HAP-1 (cell line): Measurements from ENCODE around the gene PRICKLE4.

Experiments used
- DNase-seq, 2 experiments: peaks; one replicate each; pipeline ENCODE4 v3.0.0-alpha.2; 2016 to 2020; ENCODE audit warnings: low spot score in 2 of 2
- H3K27me3 ChIP-seq: fragments of 250-450 bp; sonication (Bioruptor Pico); 2 replicates; pipeline ENCODE4 v1.5.1; 2020; ENCODE audit warnings: low read depth, mild to moderate bottlenecking, moderate library complexity
- H3K36me3 ChIP-seq: fragments of 250-450 bp; sonication (Bioruptor Pico); replicated peaks from 2 replicates; pipeline ENCODE4 v1.5.1; 2020; ENCODE audit warnings: mild to moderate bottlenecking
- H3K4me1 ChIP-seq: fragments of 250-450 bp; sonication (Bioruptor Pico); 2 replicates; pipeline ENCODE4 v1.5.1; 2020; ENCODE audit warnings: mild to moderate bottlenecking
- H3K4me3 ChIP-seq: fragments of 250-450 bp; sonication (Bioruptor Pico); 2 replicates; pipeline ENCODE4 v1.5.1; 2020; ENCODE audit warnings: mild to moderate bottlenecking, moderate library complexity
- H3K9me3 ChIP-seq: fragments of 250-450 bp; sonication (Bioruptor Pico); 2 replicates; pipeline ENCODE4 v1.5.1; 2020; ENCODE audit warnings: mild to moderate bottlenecking, moderate library complexity
- in situ Hi-C: fragments of 300-500 bp; cut with MboI; formaldehyde crosslinking; loops from 3 replicates; pipeline ENCODE4 v1.14.3; 2020; ENCODE audit warnings: low sequenced_read_pairs, inconsistent platforms, mixed read lengths

PRICKLE4 gene

GRCh38 chr6:41785689-41786450 is 5.3 kb downstream of the PRICKLE4 start:
- peak overlapping the region; percentile 94 for H3K4me3 ChIP-seq
- no peak for DNase-seq
- in situ Hi-C loops, result loop anchor here (5.0 kb wide), 1 partner anchor 136 kb away; the partner anchor contains the start of genes BYSL and MED20
- H3K27me3 ChIP-seq, result no peaks in the 10 kb centered on the region
- H3K4me1 ChIP-seq, result peaks cover 9% of the 10 kb centered on the region
- H3K9me3 ChIP-seq, result no peaks in the 10 kb centered on the region
- peaks cover 26% of the 10 kb centered on the region for H3K36me3 ChIP-seq

- H3K27me3 ChIP-seq, result no peaks in the 10 kb centered on the region
- no peaks in the 10 kb centered on the region for H3K9me3 ChIP-seq
- H3K4me1 ChIP-seq, result peaks cover 3% of the 10 kb centered on the region
- peaks cover 34% of the 10 kb centered on the region for H3K36me3 ChIP-seq
- peak; percentile 60 to 92 for DNase-seq
- peak overlapping the region; percentile 94 for H3K4me3 ChIP-seq
- in situ Hi-C loops, result loop anchor here (5.0 kb wide), 1 partner anchor 136 kb away; the partner anchor contains the start of genes BYSL and MED20
Measured at GRCh38 chr6:41786451-41787218, 6.1 kb downstream of the PRICKLE4 start.

- peak; percentile 80 to 96 for DNase-seq
- Histone ChIP-seq H3K4me1 (peaks cover 3% of the 10 kb centered on the region), H3K4me3 (peak within 1 kb of the TSS; percentile 94), H3K9me3 (no peaks in the 10 kb centered on the region), H3K27me3 (no peaks in the 10 kb centered on the region), H3K36me3 (peaks cover 41% of the 10 kb centered on the region)
- in situ Hi-C loops, result loop anchor here (5.0 kb wide), 1 partner anchor 135 kb away; the partner anchor contains the start of genes BYSL and MED20
Measured at GRCh38 chr6:41787219-41787917, 6.8 kb downstream of the PRICKLE4 start, which contains the start of gene TOMM6. Gene TOMM6 (plus strand): TSS chr6:41787694. CDS start chr6:41787698, 4 bp downstream.

- Histone ChIP-seq H3K9me3 (no peaks in the 10 kb centered on the region), H3K27me3 (no peaks in the 10 kb centered on the region), H3K36me3 (peaks cover 44% of the 10 kb centered on the region), H3K4me1 (peaks cover 3% of the 10 kb centered on the region), H3K4me3 (no peak overlapping the region)
- in situ Hi-C loops, result loop anchor here (5.0 kb wide), 1 partner anchor 133 kb away; the partner anchor contains the start of genes BYSL and MED20
- DNase-seq, result no peak
Measured at GRCh38 chr6:41789390-41789724, 8.8 kb downstream of the PRICKLE4 start.

GRCh38 chr6:41790045-41790444 is 9.5 kb downstream of the PRICKLE4 start:
- Histone ChIP-seq H3K9me3 (no peaks in the 10 kb centered on the region), H3K27me3 (no peaks in the 10 kb centered on the region), H3K4me3 (no peak overlapping the region), H3K4me1 (peaks cover 3% of the 10 kb centered on the region), H3K36me3 (peaks cover 44% of the 10 kb centered on the region)
- in situ Hi-C loops, result no loop called here
- no peak for DNase-seq

- H3K4me3 ChIP-seq, result no peak overlapping the region
- no peaks in the 10 kb centered on the region for H3K27me3 ChIP-seq
- DNase-seq, result no peak
- peaks cover 53% of the 10 kb centered on the region for H3K36me3 ChIP-seq
- in situ Hi-C loops, result no loop called here
- no peaks in the 10 kb centered on the region for H3K9me3 ChIP-seq
- H3K4me1 ChIP-seq, result no peaks in the 10 kb centered on the region
Measured at GRCh38 chr6:41791305-41791704, 10.7 kb downstream of the PRICKLE4 start.

- in situ Hi-C loops, result no loop called here
- H3K4me3 ChIP-seq, result no peak overlapping the region
- H3K9me3 ChIP-seq, result no peaks in the 10 kb centered on the region
- peaks cover 53% of the 10 kb centered on the region for H3K36me3 ChIP-seq
- H3K4me1 ChIP-seq, result no peaks in the 10 kb centered on the region
- no peak for DNase-seq
- H3K27me3 ChIP-seq, result no peaks in the 10 kb centered on the region
Measured at GRCh38 chr6:41791984-41792383, 11.4 kb downstream of the PRICKLE4 start.

- H3K27me3 ChIP-seq, result no peaks in the 10 kb centered on the region
- in situ Hi-C loops, result no loop called here
- no peak for DNase-seq
- H3K9me3 ChIP-seq, result no peaks in the 10 kb centered on the region
- no peak overlapping the region for H3K4me3 ChIP-seq
- no peaks in the 10 kb centered on the region for H3K4me1 ChIP-seq
- peaks cover 21% of the 10 kb centered on the region for H3K36me3 ChIP-seq
Measured at GRCh38 chr6:41796474-41796873, 15.9 kb downstream of the PRICKLE4 start.

GRCh38 chr6:41798901-41799558 is 18.4 kb downstream of the PRICKLE4 start:
- in situ Hi-C loops, result no loop called here
- Histone ChIP-seq H3K4me1 (no peaks in the 10 kb centered on the region), H3K36me3 (peaks cover 9% of the 10 kb centered on the region), H3K4me3 (no peak overlapping the region), H3K9me3 (no peaks in the 10 kb centered on the region), H3K27me3 (no peaks in the 10 kb centered on the region)
- no peak for DNase-seq

- H3K36me3 ChIP-seq, result peaks cover 9% of the 10 kb centered on the region
- in situ Hi-C loops, result no loop called here
Measured at GRCh38 chr6:41799559-41799911, 19.0 kb downstream of the PRICKLE4 start.

GRCh38 chr6:41801380-41801779 is 20.8 kb downstream of the PRICKLE4 start:
- DNase-seq, result peak; percentile 25 to 26
- Histone ChIP-seq H3K4me1 (no peaks in the 10 kb centered on the region), H3K36me3 (no peaks in the 10 kb centered on the region; the same call in 1 of the 2 replicates), H3K4me3 (no peak overlapping the region), H3K9me3 (no peaks in the 10 kb centered on the region), H3K27me3 (no peaks in the 10 kb centered on the region)
- in situ Hi-C loops, result no loop called here

More at GRCh38 chr6:41799559-41799911, 19.0 kb downstream of the PRICKLE4 start:
- DNase-seq, result no peak
- no peaks in the 10 kb centered on the region for H3K9me3 ChIP-seq
- no peak overlapping the region for H3K4me3 ChIP-seq
- no peaks in the 10 kb centered on the region for H3K4me1 ChIP-seq
- no peaks in the 10 kb centered on the region for H3K27me3 ChIP-seq

GRCh38 chr6:41805830-41806774 is 25.5 kb downstream of the PRICKLE4 start:
- Histone ChIP-seq H3K27me3 (no peaks in the 10 kb centered on the region), H3K4me1 (no peaks in the 10 kb centered on the region), H3K36me3 (no peaks in the 10 kb centered on the region; the same call in 1 of the 2 replicates), H3K9me3 (no peaks in the 10 kb centered on the region), H3K4me3 (no peak overlapping the region)
- in situ Hi-C loops, result no loop called here
- no peak for DNase-seq
